ENCODE data around the gene SLCO6A1. TPM values are rescaled to one million over a fixed set of nuclear protein-coding genes. Genes with fewer than 3 reads are reported as not detected.

The SLCO6A1 gene
- total RNA-seq, 4 donors from 2014 or later = not detected

- Histone ChIP-seq H3K27me3 (no peaks in the 10 kb centered on the region), H3K4me1 (no peaks in the 10 kb centered on the region), H3K9me3 (peaks cover 0 to 2% (median 0%) of the 10 kb centered on the region in 3 donors), H3K27ac (no peak overlapping the region), H3K36me3 (no peaks in the 10 kb centered on the region), H3K4me3 (no peak overlapping the region)
- TF ChIP-seq POLR2A (IDR thresholded peaks at IDR 0.05) = no peak
- TF ChIP-seq CTCF (IDR thresholded peaks at IDR 0.05 in 4 of 5, conservative IDR thresholded peaks at IDR 0.05 in 1 of 5) = no peak
- intact Hi-C loops (cut with DNase I; ENCODE audit: low total_unique reads) (no loop called here), in situ Hi-C loops (cut with MboI; ENCODE audit: low sequenced_read_pairs in 4 of 4) (no loop called here)
- no peak for DNase-seq
- ATAC-seq = no peak
Observed at GRCh38 chr5:102388235-102388634, 110.6 kb downstream of the SLCO6A1 start.

- no peaks in the 10 kb centered on the region for H3K27me3 ChIP-seq
- no peak overlapping the region for H3K4me3 ChIP-seq
- TF ChIP-seq POLR2A (IDR thresholded peaks at IDR 0.05) = no peak
- TF ChIP-seq CTCF (IDR thresholded peaks at IDR 0.05 in 4 of 5, conservative IDR thresholded peaks at IDR 0.05 in 1 of 5) = no peak
- DNase-seq (no peak), ATAC-seq (no peak)
- H3K9me3 ChIP-seq = peaks cover 0 to 2% (median 0%) of the 10 kb centered on the region in 3 donors
- in situ Hi-C loops (cut with MboI; ENCODE audit: low sequenced_read_pairs in 4 of 4) = no loop called here
- intact Hi-C loops (cut with DNase I; ENCODE audit: low total_unique reads) = no loop called here
- no peaks in the 10 kb centered on the region for H3K4me1 ChIP-seq
- no peaks in the 10 kb centered on the region for H3K36me3 ChIP-seq
- H3K27ac ChIP-seq = no peak overlapping the region
Observed at GRCh38 chr5:102385365-102385764, 113.4 kb downstream of the SLCO6A1 start.

GRCh38 chr5:102380174-102380573, 118.6 kb downstream of the SLCO6A1 start:
- TF ChIP-seq CTCF (IDR thresholded peaks at IDR 0.05 in 4 of 5, conservative IDR thresholded peaks at IDR 0.05 in 1 of 5) (no peak), POLR2A (IDR thresholded peaks at IDR 0.05) (no peak)
- ATAC-seq (no peak), DNase-seq (no peak)
- H3K4me1 ChIP-seq = no peaks in the 10 kb centered on the region
- in situ Hi-C loops (cut with MboI; ENCODE audit: low sequenced_read_pairs in 4 of 4) (no loop called here), intact Hi-C loops (cut with DNase I; ENCODE audit: low total_unique reads) (no loop called here)
- no peaks in the 10 kb centered on the region for H3K36me3 ChIP-seq
- no peaks in the 10 kb centered on the region for H3K27me3 ChIP-seq
- H3K4me3 ChIP-seq = no peak overlapping the region
- H3K27ac ChIP-seq = no peak overlapping the region
- H3K9me3 ChIP-seq = peaks cover 0 to under 1% (median 0%) of the 10 kb centered on the region in 3 donors

GRCh38 chr5:102375876-102376275, 122.9 kb downstream of the SLCO6A1 start:
- Histone ChIP-seq H3K27me3 (no peaks in the 10 kb centered on the region), H3K4me3 (no peak overlapping the region), H3K4me1 (no peaks in the 10 kb centered on the region), H3K36me3 (no peaks in the 10 kb centered on the region), H3K9me3 (no peaks in the 10 kb centered on the region), H3K27ac (no peak overlapping the region)
- no peak for TF ChIP-seq CTCF (IDR thresholded peaks at IDR 0.05 in 4 of 5, conservative IDR thresholded peaks at IDR 0.05 in 1 of 5)
- no peak for TF ChIP-seq POLR2A (IDR thresholded peaks at IDR 0.05)
- no peak for ATAC-seq
- in situ Hi-C loops (cut with MboI; ENCODE audit: low sequenced_read_pairs in 4 of 4) (no loop called here), intact Hi-C loops (cut with DNase I; ENCODE audit: low total_unique reads) (no loop called here)
- DNase-seq = no peak

- no peaks in the 10 kb centered on the region for H3K9me3 ChIP-seq
- TF ChIP-seq CTCF (IDR thresholded peaks at IDR 0.05 in 4 of 5, conservative IDR thresholded peaks at IDR 0.05 in 1 of 5) (no peak), POLR2A (IDR thresholded peaks at IDR 0.05) (no peak)
Observed at GRCh38 chr5:102375272-102375671, 123.5 kb downstream of the SLCO6A1 start.

More at GRCh38 chr5:102375272-102375671, 123.5 kb downstream of the SLCO6A1 start:
- in situ Hi-C loops (cut with MboI; ENCODE audit: low sequenced_read_pairs in 4 of 4) = no loop called here
- no peaks in the 10 kb centered on the region for H3K36me3 ChIP-seq
- DNase-seq = no peak
- H3K4me1 ChIP-seq = no peaks in the 10 kb centered on the region
- no peaks in the 10 kb centered on the region for H3K27me3 ChIP-seq
- no peak overlapping the region for H3K4me3 ChIP-seq
- H3K27ac ChIP-seq = no peak overlapping the region
- intact Hi-C loops (cut with DNase I; ENCODE audit: low total_unique reads) = no loop called here
- ATAC-seq = no peak

Measured in gastrocnemius medialis (tissue), 4 donors.